ENCODE results near the gene POC1B. TPM values are rescaled to one million over a fixed set of nuclear protein-coding genes. Genes with fewer than 3 reads are reported as not detected.

The POC1B gene
- total RNA-seq, 1 experiment from 2014 or later: 30.8 TPM

DNA sequence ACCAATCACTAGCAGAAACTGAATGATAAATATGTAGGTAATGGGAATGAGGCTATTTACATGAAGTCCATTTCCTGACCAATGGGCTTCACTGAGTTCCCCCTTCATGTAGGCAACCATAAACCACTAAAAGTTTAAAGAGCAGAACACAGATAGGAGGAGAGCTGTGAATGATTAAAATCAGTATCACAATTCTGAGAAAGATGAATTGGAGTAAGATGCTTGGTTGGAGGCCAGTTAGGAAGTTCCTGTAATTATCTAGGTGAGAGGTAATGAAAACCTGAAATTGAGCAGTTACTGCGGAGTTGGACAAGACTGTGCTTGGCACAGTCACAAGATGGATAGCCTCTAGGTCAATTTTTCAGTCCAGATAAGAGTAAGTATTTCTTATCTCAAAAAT is 57.8 kb downstream of the POC1B start:
- POLR2A ChIA-PET (ENCODE audit: low non-redundant PET): no interaction called here
- Histone ChIP-seq H3K27me3 (replicated peaks; ENCODE audit: insufficient read depth, low read depth, low read length, poor library complexity) (no peaks in the 10 kb centered on the region), H3K36me3 (ENCODE audit: insufficient read depth, low read length, poor library complexity, severe bottlenecking) (no peaks in the 10 kb centered on the region), H3K27ac (ENCODE audit: low read depth, low read length, poor library complexity, severe bottlenecking) (no peak overlapping the region), H3K4me3 (ENCODE audit: low read depth, low read length, poor library complexity, severe bottlenecking) (no peak overlapping the region), H3K4me1 (ENCODE audit: insufficient read depth, low read length, poor library complexity, severe bottlenecking) (peaks cover 42% of the 10 kb centered on the region), H3K9me3 (ENCODE audit: low read depth, low read length, poor library complexity, severe bottlenecking) (no peaks in the 10 kb centered on the region)
- CTCF ChIA-PET: no interaction called here
- DNase-seq (ENCODE audit: low spot score): no peak
- BruUV-seq (replicated peaks): no TSS peak
- intact Hi-C loops (cut with micrococcal nuclease; ENCODE audit: unreplicated experiment): no loop called here
- TF ChIP-seq EZH2 (IDR thresholded peaks at IDR 0.05; ENCODE audit: borderline replicate concordance, low read depth, low read length, poor library complexity, severe bottlenecking): no peak
- TF ChIP-seq, protein P1, sequence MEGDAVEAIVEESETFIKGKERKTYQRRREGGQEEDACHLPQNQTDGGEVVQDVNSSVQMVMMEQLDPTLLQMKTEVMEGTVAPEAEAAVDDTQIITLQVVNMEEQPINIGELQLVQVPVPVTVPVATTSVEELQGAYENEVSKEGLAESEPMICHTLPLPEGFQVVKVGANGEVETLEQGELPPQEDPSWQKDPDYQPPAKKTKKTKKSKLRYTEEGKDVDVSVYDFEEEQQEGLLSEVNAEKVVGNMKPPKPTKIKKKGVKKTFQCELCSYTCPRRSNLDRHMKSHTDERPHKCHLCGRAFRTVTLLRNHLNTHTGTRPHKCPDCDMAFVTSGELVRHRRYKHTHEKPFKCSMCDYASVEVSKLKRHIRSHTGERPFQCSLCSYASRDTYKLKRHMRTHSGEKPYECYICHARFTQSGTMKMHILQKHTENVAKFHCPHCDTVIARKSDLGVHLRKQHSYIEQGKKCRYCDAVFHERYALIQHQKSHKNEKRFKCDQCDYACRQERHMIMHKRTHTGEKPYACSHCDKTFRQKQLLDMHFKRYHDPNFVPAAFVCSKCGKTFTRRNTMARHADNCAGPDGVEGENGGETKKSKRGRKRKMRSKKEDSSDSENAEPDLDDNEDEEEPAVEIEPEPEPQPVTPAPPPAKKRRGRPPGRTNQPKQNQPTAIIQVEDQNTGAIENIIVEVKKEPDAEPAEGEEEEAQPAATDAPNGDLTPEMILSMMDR (conservative IDR thresholded peaks at IDR 0.05; ENCODE audit: low read depth, low read length): no peak

DNA sequence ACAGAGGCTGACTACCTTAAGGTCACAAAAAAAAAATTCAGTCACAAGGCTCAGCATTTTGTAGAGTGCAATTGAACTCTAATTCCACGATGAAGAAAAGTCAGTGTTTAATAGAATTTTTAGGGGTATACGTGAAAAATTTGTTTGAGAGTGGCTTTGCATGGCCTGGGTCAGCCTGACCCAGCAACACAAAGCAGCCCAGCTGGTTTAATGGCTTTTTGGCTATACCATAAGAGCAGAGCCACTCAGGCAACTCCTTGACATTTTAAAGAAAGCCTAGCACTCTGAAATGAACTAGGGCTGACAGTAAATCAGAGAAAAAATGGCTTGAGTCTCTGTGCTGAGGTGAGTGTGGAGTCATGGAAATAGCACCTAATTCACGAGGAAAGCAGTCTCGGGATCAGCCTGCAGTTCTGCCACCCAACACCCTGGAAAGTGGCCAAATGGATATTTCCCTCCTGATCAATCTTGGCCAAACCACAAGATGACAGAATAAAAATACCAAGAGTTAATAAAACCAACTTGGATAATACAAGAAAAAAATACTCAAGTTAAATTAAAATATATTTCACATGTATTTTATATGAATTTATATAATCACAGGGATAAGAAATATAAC is 60.8 kb downstream of the POC1B start:
- Histone ChIP-seq H3K36me3 (ENCODE audit: insufficient read depth, low read length, poor library complexity, severe bottlenecking) (no peaks in the 10 kb centered on the region), H3K27ac (ENCODE audit: low read depth, low read length, poor library complexity, severe bottlenecking) (peak overlapping the region; percentile 40), H3K4me3 (ENCODE audit: low read depth, low read length, poor library complexity, severe bottlenecking) (no peak overlapping the region), H3K4me1 (ENCODE audit: insufficient read depth, low read length, poor library complexity, severe bottlenecking) (peaks cover 50% of the 10 kb centered on the region), H3K27me3 (replicated peaks; ENCODE audit: insufficient read depth, low read depth, low read length, poor library complexity) (no peaks in the 10 kb centered on the region), H3K9me3 (ENCODE audit: low read depth, low read length, poor library complexity, severe bottlenecking) (no peaks in the 10 kb centered on the region)
- ChIA-PET CTCF (no interaction called here), POLR2A (ENCODE audit: low non-redundant PET) (no interaction called here)
- BruUV-seq (replicated peaks): no TSS peak
- DNase-seq (ENCODE audit: low spot score): no peak
- TF ChIP-seq EZH2 (IDR thresholded peaks at IDR 0.05; ENCODE audit: borderline replicate concordance, low read depth, low read length, poor library complexity, severe bottlenecking): no peak
- TF ChIP-seq, protein P1 (conservative IDR thresholded peaks at IDR 0.05; ENCODE audit: low read depth, low read length): no peak
- intact Hi-C loops (cut with micrococcal nuclease; ENCODE audit: unreplicated experiment): loop anchor here (5.0 kb wide), 1 partner anchor 323 kb away; no protein-coding TSS in a partner anchor

DNA sequence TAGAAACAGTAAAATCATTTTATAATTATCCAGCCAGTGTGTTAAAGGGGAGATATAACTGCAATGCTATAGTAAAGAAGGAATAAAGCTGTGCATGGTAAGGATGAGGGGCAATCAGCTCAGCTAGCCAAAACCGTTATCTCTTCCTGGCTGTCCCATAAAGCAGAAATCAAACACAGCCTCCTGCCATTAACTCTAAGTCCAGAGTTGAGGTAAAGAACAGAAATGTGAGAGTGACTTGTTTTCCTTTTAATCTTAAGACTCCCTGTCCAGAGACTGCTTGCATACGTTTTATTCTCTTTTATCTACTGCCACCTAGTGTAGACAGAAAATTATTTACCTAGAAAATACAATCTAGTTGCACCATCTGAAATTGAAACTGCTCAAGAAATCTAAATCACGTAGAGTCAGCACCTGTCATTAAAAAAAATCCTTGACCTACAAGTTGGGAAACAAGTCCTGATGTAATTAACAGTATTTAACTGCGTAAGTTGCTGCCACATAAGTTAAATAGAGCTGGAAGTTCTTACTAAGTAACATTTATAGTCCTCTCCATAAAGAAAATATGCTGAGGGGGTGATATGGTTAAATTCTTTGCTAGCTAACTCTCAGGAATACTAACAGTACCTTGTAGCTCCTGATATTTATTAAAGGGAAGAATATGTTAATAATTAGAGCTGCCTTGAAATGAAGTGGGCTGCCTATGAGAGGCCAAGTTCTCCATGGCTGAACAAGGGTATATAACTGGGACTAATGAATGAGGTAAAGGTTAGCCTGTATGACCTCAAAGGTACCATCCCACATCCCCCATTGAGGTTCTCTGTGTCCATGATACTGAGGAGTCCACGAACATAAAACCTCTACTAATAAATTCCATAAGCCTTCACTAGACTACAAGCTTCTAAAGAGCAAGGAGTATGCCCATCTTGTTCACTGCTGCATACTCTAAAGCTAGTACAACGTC is 63.9 kb downstream of the POC1B start:
- H3K4me3 ChIP-seq (ENCODE audit: low read depth, low read length, poor library complexity, severe bottlenecking): peak overlapping the region; percentile 18
- no peaks in the 10 kb centered on the region for H3K9me3 ChIP-seq (ENCODE audit: low read depth, low read length, poor library complexity, severe bottlenecking)
- BruUV-seq (replicated peaks): no TSS peak
- ChIA-PET CTCF (interaction anchor here (0.8 to 5.5 kb wide), 5 partner anchors 10 to 443 kb away, joined by 3 to 34 read pairs (median 4); no protein-coding TSS in a partner anchor), POLR2A (ENCODE audit: low non-redundant PET) (interaction anchor here (0.7 kb wide), 1 partner anchor 116 kb away, joined by 3 read pairs; no protein-coding TSS in a partner anchor)
- TF ChIP-seq, protein P1 (conservative IDR thresholded peaks at IDR 0.05; ENCODE audit: low read depth, low read length): peak; percentile 66
- TF ChIP-seq EZH2 (IDR thresholded peaks at IDR 0.05; ENCODE audit: borderline replicate concordance, low read depth, low read length, poor library complexity, severe bottlenecking): no peak
- intact Hi-C loops (cut with micrococcal nuclease; ENCODE audit: unreplicated experiment): loop anchor here (1.0 to 5.0 kb wide), 5 partner anchors 109 to 443 kb away; partner anchors contain the start of gene DUSP6
- no peaks in the 10 kb centered on the region for H3K27me3 ChIP-seq (replicated peaks; ENCODE audit: insufficient read depth, low read depth, low read length, poor library complexity)
- H3K4me1 ChIP-seq (ENCODE audit: insufficient read depth, low read length, poor library complexity, severe bottlenecking): peaks cover 77% of the 10 kb centered on the region
- peak overlapping the region; percentile 88 for H3K27ac ChIP-seq (ENCODE audit: low read depth, low read length, poor library complexity, severe bottlenecking)
- H3K36me3 ChIP-seq (ENCODE audit: insufficient read depth, low read length, poor library complexity, severe bottlenecking): no peaks in the 10 kb centered on the region
- peak; percentile 91 for DNase-seq (ENCODE audit: low spot score)

Measured in A673 (cell line).